ENCODE measurements around the gene GABRB1. TPM values are rescaled to one million over a fixed set of nuclear protein-coding genes. Genes with fewer than 3 reads are reported as not detected.

Gene GABRB1
- total RNA-seq, 1 donor from 2014 or later = 4.0 TPM

DNA sequence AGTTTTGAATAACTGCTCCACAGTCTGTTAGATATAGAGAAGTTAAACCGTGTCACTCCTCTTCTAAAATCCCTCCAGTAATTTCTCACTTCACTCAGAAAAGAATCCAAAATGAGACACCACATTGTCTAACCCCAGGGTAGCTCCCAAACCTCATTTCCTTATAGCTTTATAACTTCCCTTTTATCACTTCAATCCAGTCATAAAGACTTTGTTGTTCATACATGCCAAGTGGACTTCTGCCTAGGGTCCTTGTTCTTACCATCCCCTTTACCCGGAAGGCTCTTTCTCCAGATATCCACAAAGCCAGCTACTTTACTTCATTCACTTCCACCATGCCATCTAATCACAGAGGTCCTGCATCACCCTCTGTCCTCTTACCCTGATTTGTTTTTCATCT is 156.2 kb downstream of the GABRB1 start:
- ATAC-seq = no peak
- intact Hi-C loops (cut with micrococcal nuclease) = no loop called here
- DNase-seq = no peak

DNA sequence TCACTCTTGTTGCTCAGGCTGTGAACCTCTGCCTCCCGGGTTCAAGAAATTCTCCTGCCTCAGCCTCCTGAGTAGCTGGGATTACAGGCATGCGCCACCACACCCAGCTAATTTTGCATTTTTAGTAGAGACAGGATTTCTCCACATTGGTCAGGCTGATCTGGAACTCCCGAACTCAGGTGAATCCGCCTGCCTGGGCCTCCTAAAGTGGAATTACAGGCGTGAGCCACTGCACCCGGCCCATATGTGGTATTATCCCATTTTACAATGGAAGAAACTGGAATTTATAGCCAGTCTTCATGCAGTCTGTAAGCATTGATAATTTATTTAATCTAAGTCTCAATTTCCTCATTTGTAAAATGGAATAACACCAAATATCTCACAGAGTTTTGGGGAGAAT is 161.8 kb downstream of the GABRB1 start:
- ATAC-seq (no peak), DNase-seq (no peak)
- intact Hi-C loops (cut with micrococcal nuclease) = no loop called here

DNA sequence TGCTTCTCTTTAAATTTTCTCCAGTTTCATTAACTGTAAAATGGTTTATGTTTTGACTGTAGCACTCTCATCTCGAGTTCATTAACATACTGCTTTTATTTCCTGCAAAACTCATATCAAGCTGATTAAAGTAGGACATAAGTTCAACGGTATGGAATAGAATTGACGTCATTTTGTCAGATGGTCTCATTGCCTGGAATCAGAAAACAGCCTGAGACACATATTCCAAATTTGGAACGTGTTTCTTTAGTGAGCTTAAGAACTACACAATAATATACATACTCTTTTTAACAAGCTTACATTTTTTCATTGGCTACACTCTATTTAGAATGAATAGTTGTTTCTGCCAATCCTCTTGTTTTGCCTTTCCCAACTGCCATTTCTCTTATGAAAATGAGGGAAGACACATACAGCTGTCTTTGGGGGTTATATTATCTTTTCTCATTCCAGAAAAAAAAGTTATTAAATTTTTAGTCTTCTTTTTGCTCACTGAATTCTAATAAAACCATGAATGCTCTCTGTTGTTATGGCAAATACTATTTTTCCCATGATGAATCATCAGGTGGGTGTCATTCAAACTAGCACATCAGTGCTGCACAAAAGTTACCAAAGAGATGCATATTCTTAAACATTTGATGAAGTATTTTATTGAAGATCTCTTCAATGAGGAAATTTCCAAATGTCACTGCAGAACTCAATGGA is 162.8 kb downstream of the GABRB1 start:
- intact Hi-C loops (cut with micrococcal nuclease) = no loop called here
- DNase-seq = no peak
- no peak for ATAC-seq

DNA sequence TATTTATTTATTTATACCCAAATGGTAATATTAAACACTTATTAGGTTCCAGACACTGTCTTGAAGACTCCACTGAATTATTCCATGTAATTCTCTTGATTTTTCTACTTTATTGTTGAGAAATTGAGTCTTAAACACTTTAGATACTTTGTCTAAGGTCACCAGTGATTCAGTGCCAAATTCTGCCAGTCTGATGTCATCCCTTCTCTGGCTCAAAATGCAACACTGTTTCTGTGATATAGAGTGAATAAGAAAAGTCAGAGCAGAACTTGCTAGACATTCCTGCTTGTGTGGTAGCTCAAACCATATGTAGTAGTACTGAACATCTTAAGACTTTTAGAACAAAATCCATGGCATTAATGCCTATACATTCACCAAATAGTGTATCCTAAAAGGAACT is 164.3 kb downstream of the GABRB1 start:
- DNase-seq = no peak
- ATAC-seq = no peak
- intact Hi-C loops (cut with micrococcal nuclease) = no loop called here

DNA sequence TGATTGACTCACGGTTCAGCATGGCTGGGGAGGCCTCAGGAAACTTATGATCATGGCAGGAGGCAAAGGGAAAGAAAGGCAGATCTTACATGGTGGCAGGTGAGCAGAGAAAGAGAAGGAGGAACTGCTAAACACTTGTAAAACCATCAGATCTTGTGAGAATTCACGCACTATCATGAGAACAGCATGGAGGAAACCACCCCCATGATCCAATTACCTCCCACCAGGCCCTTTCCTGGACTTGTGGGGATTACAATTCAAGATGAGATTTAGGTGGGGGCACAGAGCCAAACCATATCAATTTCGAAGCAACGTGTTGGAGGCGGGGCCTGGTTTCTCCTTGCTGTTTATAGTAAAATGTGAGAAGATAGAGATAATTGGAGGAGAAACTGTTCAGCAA is 167.4 kb downstream of the GABRB1 start:
- ATAC-seq = no peak
- intact Hi-C loops (cut with micrococcal nuclease) = no loop called here

DNA sequence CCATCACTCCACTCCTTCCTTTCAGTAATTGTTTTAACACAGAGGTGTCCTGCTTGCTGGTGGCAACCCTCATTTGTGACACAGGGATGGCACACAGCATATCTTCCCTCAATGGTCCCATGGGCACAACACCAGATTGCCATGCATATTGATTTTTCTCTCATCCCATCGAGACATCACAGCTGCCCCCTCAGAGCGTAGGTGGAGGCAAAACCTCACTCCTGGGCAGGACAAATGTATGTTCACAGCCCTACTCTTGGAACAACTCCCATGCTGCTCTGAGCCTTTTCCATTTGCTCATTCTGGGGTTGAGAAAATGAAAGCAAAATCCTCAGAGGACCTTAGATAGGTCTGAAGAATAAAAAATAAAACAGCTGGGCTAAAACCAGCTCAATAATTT is 172.2 kb downstream of the GABRB1 start:
- ATAC-seq = no peak
- intact Hi-C loops (cut with micrococcal nuclease) = no loop called here

More for the DNA sequence above, 167.4 kb downstream of the GABRB1 start:
- DNase-seq = no peak

DNA sequence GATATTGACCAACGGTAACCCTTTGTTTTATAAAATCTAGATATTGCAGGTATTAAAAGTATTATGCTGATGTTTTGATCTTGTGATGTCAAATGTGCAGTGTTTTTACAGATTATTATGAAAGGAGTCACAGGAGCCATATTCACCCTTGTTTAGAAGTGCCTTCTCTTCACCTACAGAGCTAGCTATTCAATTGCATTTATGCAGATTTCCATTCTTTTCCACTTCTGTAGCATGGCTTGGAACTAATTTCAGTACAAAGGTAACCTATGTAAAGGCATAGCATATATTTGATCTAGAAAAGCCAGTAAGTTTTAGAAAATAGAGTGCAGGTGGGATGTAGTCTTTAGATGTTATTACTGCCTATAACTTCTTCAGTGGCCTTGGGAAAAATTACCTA is 176.2 kb downstream of the GABRB1 start:
- intact Hi-C loops (cut with micrococcal nuclease) = no loop called here
- no peak for DNase-seq
- no peak for ATAC-seq

More for the DNA sequence above, 172.2 kb downstream of the GABRB1 start:
- DNase-seq = no peak

DNA sequence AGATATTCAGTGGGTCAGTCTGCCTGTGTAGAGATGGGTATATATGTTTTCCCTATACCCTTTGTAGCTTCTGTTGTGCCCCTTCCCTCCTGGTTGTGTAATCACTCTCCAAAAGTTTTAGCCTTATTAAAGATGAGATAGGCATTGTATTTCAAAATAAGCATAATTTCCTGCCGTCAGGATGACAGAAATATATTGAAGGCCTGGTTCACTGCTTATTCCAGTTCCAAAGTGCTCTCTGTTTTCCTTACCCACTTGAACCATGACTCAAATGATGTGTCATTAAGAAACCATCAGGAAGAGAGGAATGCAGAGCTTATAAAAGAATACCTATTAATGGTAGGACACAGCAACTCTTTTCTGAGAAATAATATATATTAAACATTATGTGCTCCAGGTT is 178.5 kb downstream of the GABRB1 start:
- intact Hi-C loops (cut with micrococcal nuclease) = no loop called here
- ATAC-seq (no peak), DNase-seq (no peak)

DNA sequence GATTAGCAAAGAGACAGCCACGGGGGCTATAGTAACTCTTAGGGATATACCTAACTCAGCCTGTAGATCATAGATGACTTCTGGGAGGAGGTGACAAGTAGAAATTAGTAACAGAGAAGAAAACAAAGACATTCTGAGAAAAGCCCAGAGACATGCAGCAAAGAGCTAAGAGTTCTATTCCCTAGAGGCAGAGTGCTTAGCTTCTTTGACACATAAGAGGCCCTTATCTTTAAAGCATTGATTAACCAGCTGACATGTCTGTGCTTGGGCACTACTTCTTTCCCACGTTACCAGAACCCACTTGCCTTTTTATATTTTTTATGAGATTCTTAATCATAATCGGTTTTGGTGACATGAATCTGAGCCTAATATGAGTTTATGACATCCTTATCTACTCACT is 179.5 kb downstream of the GABRB1 start:
- ATAC-seq = no peak
- intact Hi-C loops (cut with micrococcal nuclease) = no loop called here
- DNase-seq = no peak

DNA sequence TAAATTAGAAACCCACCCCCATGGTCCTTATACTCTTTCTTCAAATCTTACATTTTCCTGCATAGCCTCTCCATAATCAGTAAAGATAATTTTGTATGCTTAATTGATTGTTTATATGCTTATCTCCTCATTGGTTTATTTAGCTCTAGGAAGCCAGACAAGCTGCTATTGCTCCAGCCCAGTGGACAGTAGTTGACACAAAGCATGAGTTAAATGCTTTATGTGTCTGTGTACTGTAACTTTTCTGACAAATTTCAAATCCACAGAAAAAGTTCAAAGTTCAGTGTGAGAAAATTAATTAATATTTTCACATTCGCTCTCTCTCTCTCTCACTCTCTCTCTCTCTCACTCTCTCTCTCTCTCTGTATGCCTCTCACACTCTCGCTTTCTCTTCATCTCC is 181.7 kb downstream of the GABRB1 start:
- no peak for DNase-seq
- ATAC-seq = no peak
- intact Hi-C loops (cut with micrococcal nuclease) = no loop called here

DNA sequence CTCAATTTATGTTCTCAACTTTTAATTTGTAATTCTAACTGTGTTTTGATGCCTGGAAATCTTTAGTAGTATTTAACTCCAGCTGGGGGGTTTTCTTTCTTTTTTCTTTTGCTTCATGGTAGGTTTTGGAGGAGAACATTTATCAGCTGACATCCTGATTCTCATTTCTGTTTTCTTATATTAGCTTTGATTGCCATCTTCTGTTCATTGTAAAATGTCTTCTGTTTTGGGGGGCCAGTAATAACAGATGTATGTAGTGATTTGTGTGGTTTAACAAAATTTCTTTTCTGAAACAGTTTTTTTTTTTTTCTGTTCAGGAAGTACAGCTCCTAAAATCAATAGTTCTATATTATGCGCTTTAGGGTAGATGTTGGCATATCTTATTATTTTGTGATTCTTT is 182.2 kb downstream of the GABRB1 start:
- intact Hi-C loops (cut with micrococcal nuclease) = no loop called here
- ATAC-seq (no peak), DNase-seq (no peak)

DNA sequence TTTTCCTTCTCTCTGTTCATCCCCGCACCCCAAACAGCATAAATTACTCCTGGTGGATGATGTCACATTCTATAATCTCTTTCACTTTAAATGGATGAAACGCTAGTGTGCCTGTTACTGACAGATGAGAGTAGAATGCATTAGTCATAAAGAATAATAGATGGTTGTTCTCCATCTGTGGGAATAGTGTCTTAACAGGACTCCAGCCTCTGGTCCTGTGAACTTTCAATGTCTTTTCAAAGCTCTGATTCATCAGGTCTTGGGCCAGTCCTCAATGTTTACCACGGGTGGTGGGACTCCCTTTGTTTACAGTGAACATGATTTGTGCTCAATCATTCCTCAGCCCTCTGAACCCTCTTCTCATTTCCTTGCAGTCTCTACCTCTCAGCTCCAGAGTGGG is 182.6 kb downstream of the GABRB1 start:
- ATAC-seq (no peak), DNase-seq (no peak)
- intact Hi-C loops (cut with micrococcal nuclease) = no loop called here

DNA sequence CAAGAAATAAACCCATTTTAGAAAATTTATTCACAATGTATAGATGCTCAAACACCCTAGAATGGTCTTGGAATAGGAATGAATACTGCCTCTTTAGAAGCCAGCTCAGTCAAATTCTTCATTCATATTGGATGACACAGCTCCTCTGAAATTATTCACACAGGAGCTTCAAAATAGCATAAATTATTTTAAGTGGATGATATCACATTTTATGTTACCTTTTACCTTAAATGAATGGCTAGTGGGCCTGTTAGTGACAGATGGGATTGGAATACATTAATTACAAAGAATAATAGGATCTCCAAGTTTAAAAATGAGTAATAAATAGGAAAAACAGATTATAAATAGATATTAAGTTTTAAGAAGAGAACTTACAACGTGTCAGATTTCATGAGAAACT is 184.4 kb downstream of the GABRB1 start:
- intact Hi-C loops (cut with micrococcal nuclease) = no loop called here
- DNase-seq = no peak
- ATAC-seq = no peak

DNA sequence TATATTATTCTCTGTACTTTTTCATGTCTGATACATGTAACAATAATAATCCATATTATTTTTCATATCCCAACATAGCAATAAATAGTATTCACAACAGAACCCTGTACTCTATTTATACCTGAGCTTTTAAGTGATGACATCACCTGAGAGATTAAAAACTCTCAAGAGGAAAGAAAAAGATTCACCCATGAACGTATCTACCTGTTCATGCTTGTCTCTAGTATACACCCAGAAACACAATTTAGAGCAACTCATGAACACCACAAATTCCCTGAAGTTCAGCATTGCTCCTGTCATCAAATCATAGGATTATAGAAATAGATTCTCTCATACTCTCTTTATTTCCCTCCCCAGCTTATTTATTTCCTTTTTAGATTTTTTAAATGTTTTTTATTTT is 185.9 kb downstream of the GABRB1 start:
- intact Hi-C loops (cut with micrococcal nuclease) = no loop called here

DNA sequence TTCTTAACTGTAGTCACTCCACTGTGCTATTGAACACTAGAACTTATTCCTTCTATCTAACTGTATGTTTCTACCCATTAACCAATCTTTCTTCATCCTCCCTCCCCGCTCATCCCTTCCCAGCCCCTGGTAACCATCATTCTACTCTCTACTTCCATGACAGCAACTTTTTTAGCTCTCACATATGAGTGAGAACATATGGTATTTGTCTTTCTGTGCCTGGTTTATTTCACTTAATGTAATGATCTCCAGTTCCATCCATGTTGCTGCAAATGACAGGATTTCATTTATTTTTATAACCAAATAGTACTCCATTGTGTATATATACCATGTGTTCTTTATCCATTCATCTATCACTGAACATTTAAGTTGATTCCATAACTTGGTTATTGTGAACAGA is 186.5 kb downstream of the GABRB1 start:
- ATAC-seq (no peak), DNase-seq (no peak)
- intact Hi-C loops (cut with micrococcal nuclease) = no loop called here

More for the DNA sequence above, 185.9 kb downstream of the GABRB1 start:
- ATAC-seq = no peak
- no peak for DNase-seq

DNA sequence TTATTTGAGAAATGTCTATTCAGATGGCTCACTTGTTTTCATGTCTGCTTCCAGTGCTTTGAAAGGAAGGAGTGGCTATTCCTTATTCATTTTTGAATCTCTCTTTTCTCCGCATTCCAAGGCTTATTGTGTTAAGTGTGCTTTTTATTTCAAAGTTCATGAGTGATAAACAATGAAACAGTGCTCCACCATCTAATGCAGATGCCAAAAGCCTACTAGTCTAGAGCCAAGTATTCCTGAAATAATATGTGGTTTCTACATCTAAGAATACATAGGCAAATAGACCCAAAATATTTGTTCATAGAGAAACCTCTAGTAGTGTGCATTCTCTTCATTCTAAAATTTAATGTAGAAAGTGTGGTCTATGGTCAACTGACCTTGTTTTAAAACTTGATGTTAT is 187.3 kb downstream of the GABRB1 start:
- DNase-seq = no peak
- intact Hi-C loops (cut with micrococcal nuclease) = no loop called here
- ATAC-seq = no peak

DNA sequence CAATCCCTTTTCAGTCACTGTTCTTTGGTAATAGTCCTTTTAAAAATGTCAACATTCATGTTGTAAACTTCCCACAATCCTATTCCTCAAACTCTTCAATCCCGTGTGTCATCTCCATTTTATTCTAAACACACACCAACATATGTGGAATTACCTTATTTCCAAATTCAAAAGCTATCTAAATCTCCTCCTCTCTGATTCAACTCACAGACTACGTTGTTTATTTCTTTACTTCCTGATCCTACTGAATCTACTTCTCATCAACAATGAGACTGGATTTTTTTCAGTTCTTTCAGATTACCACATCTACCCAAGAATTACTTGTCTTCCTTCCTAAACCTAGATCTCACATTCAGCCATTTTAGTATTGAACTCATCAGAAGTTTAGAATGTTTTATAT is 188.2 kb downstream of the GABRB1 start:
- no peak for ATAC-seq
- intact Hi-C loops (cut with micrococcal nuclease) = no loop called here
- DNase-seq = no peak

DNA sequence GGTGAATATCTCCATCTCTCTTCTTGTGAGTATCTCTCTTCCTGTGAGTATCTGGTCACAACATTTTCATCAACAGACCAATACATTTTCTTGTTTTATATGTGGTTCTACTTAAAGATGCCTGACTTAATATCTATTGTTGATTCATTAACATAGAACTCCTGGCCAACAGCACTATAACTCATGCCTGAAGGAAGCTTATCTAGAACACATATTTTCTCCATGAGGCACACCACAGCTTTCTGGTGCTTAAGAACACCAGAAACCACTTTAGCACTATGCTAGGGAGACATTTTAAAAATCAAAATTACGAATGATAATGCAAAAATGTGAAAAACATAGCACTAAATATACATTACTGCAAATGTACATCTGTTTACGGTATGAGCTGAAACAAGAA is 190.4 kb downstream of the GABRB1 start:
- intact Hi-C loops (cut with micrococcal nuclease) = no loop called here
- ATAC-seq (no peak), DNase-seq (no peak)

DNA sequence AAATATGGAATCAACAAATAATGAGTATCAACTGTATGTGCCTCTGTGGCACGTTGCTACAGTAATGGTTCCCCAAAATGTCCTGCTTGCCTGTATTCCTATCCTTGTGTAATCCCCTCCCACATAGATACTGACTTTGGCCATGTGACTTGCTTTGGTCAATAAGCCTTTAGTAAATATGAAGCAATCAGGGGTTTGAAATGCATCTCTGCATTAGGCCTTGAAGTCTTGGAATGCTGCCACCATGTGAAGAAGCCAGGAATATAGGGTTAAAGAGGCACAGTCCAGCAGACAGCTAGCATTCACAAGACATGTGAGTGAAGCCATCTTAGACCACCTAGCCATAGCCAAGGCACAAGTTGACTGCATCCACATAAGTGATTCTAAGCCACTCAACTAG is 190.9 kb downstream of the GABRB1 start:
- ATAC-seq (no peak), DNase-seq (no peak)
- intact Hi-C loops (cut with micrococcal nuclease) = no loop called here

DNA sequence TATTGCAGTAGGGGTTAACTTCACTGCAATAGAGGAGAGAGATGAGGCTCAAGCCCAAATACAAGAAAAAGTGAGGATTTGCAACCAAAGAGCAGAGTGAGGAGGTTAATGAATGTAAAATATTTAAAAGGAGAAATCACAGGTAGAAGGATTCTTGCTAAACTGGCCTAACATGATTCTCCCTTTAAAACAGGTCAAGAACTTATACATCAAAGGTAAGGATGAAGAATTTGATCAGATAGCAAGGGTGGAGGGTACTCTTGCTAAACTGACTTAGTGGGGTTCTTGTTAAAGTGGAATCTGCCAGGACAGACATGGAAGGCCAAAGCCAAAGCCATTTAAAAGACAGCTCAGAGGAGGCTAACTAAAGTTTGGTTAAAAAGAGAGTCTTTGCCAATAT is 193.0 kb downstream of the GABRB1 start:
- DNase-seq (no peak), ATAC-seq (no peak)
- intact Hi-C loops (cut with micrococcal nuclease) = no loop called here

DNA sequence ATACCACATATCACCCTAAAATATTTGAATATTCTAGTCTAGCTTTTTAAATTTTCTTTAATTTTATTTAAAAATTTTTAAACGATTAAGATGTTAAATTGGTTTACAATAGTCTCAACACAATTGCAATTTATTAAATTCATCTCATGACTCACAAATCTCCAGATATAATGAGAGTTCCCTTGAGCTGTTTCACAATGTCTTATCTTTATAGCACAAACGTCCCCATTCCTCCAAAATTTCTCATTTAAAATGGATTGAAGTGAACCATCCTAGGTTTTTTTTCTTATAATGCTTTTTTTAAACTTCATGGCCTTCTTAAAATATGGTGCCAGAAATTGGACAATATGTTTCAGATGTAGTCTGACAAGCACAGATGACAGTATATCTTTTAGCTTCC is 204.4 kb downstream of the GABRB1 start:
- no peak for ATAC-seq
- no peak for DNase-seq
- intact Hi-C loops (cut with micrococcal nuclease) = no loop called here

DNA sequence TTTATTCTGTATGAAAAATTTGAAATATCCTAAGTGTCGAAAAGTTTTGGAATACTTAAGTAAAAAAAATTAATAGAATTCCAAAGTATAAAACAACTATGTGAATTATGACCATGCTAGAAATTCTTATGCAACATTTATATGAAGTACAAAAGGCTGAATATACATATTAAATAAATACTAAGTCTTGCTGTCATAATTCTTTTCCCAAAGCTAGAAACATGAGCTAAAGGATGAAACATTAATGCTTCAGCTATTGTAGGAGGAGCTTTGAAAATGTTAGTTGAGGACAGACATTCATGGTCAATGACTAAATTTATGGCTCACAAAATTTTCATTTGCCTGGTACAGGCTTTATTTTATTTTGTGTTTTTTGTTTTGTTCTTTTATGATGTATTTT is 207.3 kb downstream of the GABRB1 start:
- DNase-seq (no peak), ATAC-seq (no peak)
- intact Hi-C loops (cut with micrococcal nuclease) = no loop called here
